ENCODE measurements around the gene CSTB.

Gene CSTB

GRCh38 chr21:43778469-43779335 lies 2.6 kb upstream of the CSTB start:
- no peak overlapping the region for H3K4me3 ChIP-seq (ENCODE audit: low read depth, low read length)
- no peak for TF ChIP-seq CTCF (IDR thresholded peaks at IDR 0.05; ENCODE audit: low read depth, low read length)

- no peak for TF ChIP-seq CTCF (IDR thresholded peaks at IDR 0.05; ENCODE audit: low read depth, low read length)
- no peak overlapping the region for H3K4me3 ChIP-seq (ENCODE audit: low read depth, low read length)
Observed at GRCh38 chr21:43777953-43778352, 1.8 kb upstream of the CSTB start.

GRCh38 chr21:43775190-43775589 lies 918 bp downstream of the CSTB start:
- H3K4me3 ChIP-seq (ENCODE audit: low read depth, low read length) = peak overlapping the region; percentile 91
- TF ChIP-seq CTCF (IDR thresholded peaks at IDR 0.05; ENCODE audit: low read depth, low read length) = no peak

GRCh38 chr21:43774163-43774562 lies 1.9 kb downstream of the CSTB start:
- TF ChIP-seq CTCF (IDR thresholded peaks at IDR 0.05; ENCODE audit: low read depth, low read length) = no peak

GRCh38 chr21:43772425-43772821 lies 3.7 kb downstream of the CSTB start:
- TF ChIP-seq CTCF (IDR thresholded peaks at IDR 0.05; ENCODE audit: low read depth, low read length) = no peak
- no peak overlapping the region for H3K4me3 ChIP-seq (ENCODE audit: low read depth, low read length)

More at GRCh38 chr21:43774163-43774562, 1.9 kb downstream of the CSTB start:
- H3K4me3 ChIP-seq (ENCODE audit: low read depth, low read length) = no peak overlapping the region; the same call in 1 of the 2 replicates

GRCh38 chr21:43771698-43772424 lies 4.2 kb downstream of the CSTB start:
- no peak overlapping the region for H3K4me3 ChIP-seq (ENCODE audit: low read depth, low read length)
- TF ChIP-seq CTCF (IDR thresholded peaks at IDR 0.05; ENCODE audit: low read depth, low read length) = no peak

- no peak for TF ChIP-seq CTCF (IDR thresholded peaks at IDR 0.05; ENCODE audit: low read depth, low read length)
- no peak overlapping the region for H3K4me3 ChIP-seq (ENCODE audit: low read depth, low read length)
Observed at GRCh38 chr21:43771199-43771675, 4.9 kb downstream of the CSTB start.
